GM23338 (cell line): ENCODE data around the gene SLCO4A1. TPM values are rescaled to one million over a fixed set of nuclear protein-coding genes. Genes with fewer than 3 reads are reported as not detected.

ENCODE experiments used
- ATAC-seq: fragments of 200-7000 bp; cut with Tn5 transposase; 3 replicates; pipeline ENCODE4 v1.9.1; 2020
- DNase-seq: peaks from one replicate; pipeline ENCODE4 v3.0.0-alpha.2; 2015; ENCODE audit warnings: low spot score
- H2AFZ ChIP-seq: fragments of 200-600 bp; sonication (generic); 2 replicates; pipeline ENCODE4 v1.8.0; 2016; ENCODE audit warnings: antibody characterized with exemption, mild to moderate bottlenecking, moderate library complexity
- H3F3A ChIP-seq: fragments of 200-600 bp; sonication (generic); replicated peaks from 2 replicates; pipeline ENCODE4 v1.8.0; 2017; ENCODE audit warnings: antibody characterized with exemption, mixed run types, low read depth
- H3K27ac ChIP-seq: fragments of 200-600 bp; sonication (generic); 2 replicates; pipeline ENCODE4 v1.6.1; 2016; ENCODE audit warnings: low read depth
- H3K27me3 ChIP-seq: fragments of 200-600 bp; sonication (generic); 2 replicates; pipeline ENCODE4 v1.8.0; 2016; ENCODE audit warnings: mild to moderate bottlenecking, mixed run types, moderate library complexity; ENCODE audit not compliant: insufficient read depth
- H3K36me3 ChIP-seq: fragments of 200-600 bp; sonication (generic); 2 replicates; pipeline ENCODE4 v1.8.0; 2016; ENCODE audit warnings: mild to moderate bottlenecking; ENCODE audit not compliant: insufficient read depth
- H3K4me1 ChIP-seq: fragments of 200-600 bp; sonication (generic); 2 replicates; pipeline ENCODE4 v1.8.0; 2016; ENCODE audit warnings: mild to moderate bottlenecking, moderate library complexity; ENCODE audit not compliant: insufficient read depth
- H3K4me2 ChIP-seq: fragments of 200-600 bp; sonication (generic); 2 replicates; pipeline ENCODE4 v1.7.1; 2017; ENCODE audit warnings: mixed run types
- H3K4me3 ChIP-seq: fragments of 200-600 bp; sonication (generic); 2 replicates; pipeline ENCODE4 v1.6.1; 2016; ENCODE audit warnings: mixed run types
- H3K79me2 ChIP-seq: fragments of 200-600 bp; sonication (generic); replicated peaks from 2 replicates; pipeline ENCODE4 v1.8.0; 2017; ENCODE audit warnings: mild to moderate bottlenecking; ENCODE audit not compliant: insufficient read depth
- H3K9me2 ChIP-seq: fragments of 200-600 bp; sonication (generic); 2 replicates; pipeline ENCODE4 v1.8.0; 2017; ENCODE audit not compliant: insufficient read depth
- H4K20me1 ChIP-seq: fragments of 200-600 bp; sonication (generic); replicated peaks from 2 replicates; pipeline ENCODE4 v1.8.0; 2017; ENCODE audit warnings: mild to moderate bottlenecking; ENCODE audit not compliant: insufficient read depth
- H3K27ac Mint-ChIP-seq: 2 replicates; pipeline ENCODE4 v1.8.0; 2020; ENCODE audit warnings: inconsistent platforms, mild to moderate bottlenecking, moderate library complexity, mixed read lengths
- H3K27me3 Mint-ChIP-seq: 3 replicates; pipeline ENCODE4 v1.8.0; 2022; ENCODE audit warnings: low read depth, mild to moderate bottlenecking, moderate library complexity, mixed read lengths, inconsistent platforms; ENCODE audit not compliant: insufficient read depth, poor library complexity
- H3K36me3 Mint-ChIP-seq: 3 replicates; pipeline ENCODE4 v1.8.0; 2021; ENCODE audit warnings: low read depth, mild to moderate bottlenecking, inconsistent platforms, moderate library complexity, mixed read lengths
- H3K4me1 Mint-ChIP-seq: 3 replicates; pipeline ENCODE4 v1.8.0; 2020; ENCODE audit warnings: mild to moderate bottlenecking, inconsistent platforms, mixed read lengths
- H3K4me3 Mint-ChIP-seq: 3 replicates; pipeline ENCODE4 v1.8.0; 2021; ENCODE audit warnings: moderate library complexity, mild to moderate bottlenecking, inconsistent platforms, mixed read lengths
- H3K9me3 Mint-ChIP-seq: 3 replicates; pipeline ENCODE4 v1.8.0; 2020; ENCODE audit warnings: moderate library complexity, mild to moderate bottlenecking, inconsistent platforms, mixed read lengths
- EZH2 ChIP-seq: fragments of 200-600 bp; sonication (generic); IDR thresholded peaks from one replicate; pipeline ENCODE4 v1.8.0; 2017; ENCODE audit warnings: antibody characterized with exemption, mild to moderate bottlenecking, low read depth; ENCODE audit not compliant: unreplicated experiment
- EZH2phosphoT487 ChIP-seq: fragments of 200-600 bp; sonication (generic); IDR thresholded peaks from one replicate; pipeline ENCODE4 v1.8.1; 2018; ENCODE audit warnings: antibody characterized with exemption; ENCODE audit not compliant: unreplicated experiment
- JUNB ChIP-seq: IDR thresholded peaks from one replicate; pipeline ENCODE4 v1.6.1; 2016; ENCODE audit warnings: antibody characterized with exemption; ENCODE audit not compliant: unreplicated experiment
- POLR2AphosphoS5 ChIP-seq: IDR thresholded peaks from 2 replicates; pipeline ENCODE4 v1.6.1; 2016; ENCODE audit warnings: antibody characterized with exemption, low read depth
- STAT1 ChIP-seq: IDR thresholded peaks from one replicate; pipeline ENCODE4 v1.6.1; 2016; ENCODE audit warnings: antibody characterized with exemption; ENCODE audit not compliant: unreplicated experiment
- ZNF114 ChIP-seq: fragments of 250-450 bp; sonication (Bioruptor Pico); IDR thresholded peaks from 2 replicates; pipeline ENCODE4 v1.5.0; 2020; ENCODE audit warnings: mild to moderate bottlenecking, moderate library complexity
- ZNF331 ChIP-seq: fragments of 250-450 bp; sonication (Bioruptor Pico); IDR thresholded peaks from 2 replicates; pipeline ENCODE4 v1.5.0; 2020; ENCODE audit warnings: low read depth, mild to moderate bottlenecking, moderate library complexity
- polyA plus RNA-seq: library from polyadenylated mRNA; unstranded; fragments of >200 nt; fragmentation: Nextera tagmentation; extraction: Ambion mirVana; gene quantifications from 2 replicates; pipeline ENCODE4 v1.2.1, GENCODE V29; 2016
- total RNA-seq: library from RNA; depleted of rRNA; stranded (reverse); fragments of >200 nt; shearing (Covaris generic); gene quantifications from 2 replicates; pipeline ENCODE4 v1.2.3, GENCODE V29; 2014
- TF ChIP-seq, protein P1 (sequence below): IDR thresholded peaks from 2 replicates; pipeline ENCODE4 v1.6.1; 2016; ENCODE audit warnings: antibody characterized with exemption
- TF ChIP-seq, protein P2 (sequence below), 2 experiments: fragments of 200-600 bp in 1 of 2; sonication (generic) in 1 of 2; conservative IDR thresholded peaks; 2 replicates each; pipeline versions ENCODE4 v1.5.1 to v1.6.1; 2016 to 2017; ENCODE audit warnings: antibody characterized with exemption in 2 of 2, low read depth in 2 of 2, mild to moderate bottlenecking in 2 of 2, moderate library complexity in 1 of 2
- TF ChIP-seq, protein P3 (sequence below): IDR thresholded peaks from one replicate; pipeline ENCODE4 v1.6.1; 2018; ENCODE audit warnings: antibody characterized with exemption; ENCODE audit not compliant: unreplicated experiment

Gene SLCO4A1
- total and polyA plus RNA-seq, 2 experiments from 2014 or later, result 28.5 to 41.6 TPM

DNA sequence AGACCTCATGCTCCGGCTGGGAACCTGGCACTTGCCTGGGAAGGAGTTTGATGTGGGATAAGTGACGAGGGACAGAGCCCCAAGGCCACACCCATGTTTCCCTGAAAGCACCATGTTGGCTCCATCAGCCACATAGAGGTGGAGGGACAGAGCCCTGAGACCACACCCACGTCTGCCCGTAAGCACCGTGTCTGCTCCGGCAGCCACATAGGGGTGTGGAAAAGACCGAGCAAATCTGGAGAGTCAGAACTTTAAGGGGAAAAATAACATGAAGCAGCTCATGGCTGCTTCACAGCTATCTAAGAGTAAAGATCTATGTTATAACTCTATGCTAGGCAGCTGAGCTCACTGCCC lies 15.3 kb downstream of the SLCO4A1 start:
- no peaks in the 10 kb centered on the region for H3K9me2 ChIP-seq
- no peak overlapping the region for H3K4me3 Mint-ChIP-seq
- no peaks in the 10 kb centered on the region for H3K36me3 ChIP-seq
- H3K9me3 Mint-ChIP-seq, result no peaks in the 10 kb centered on the region
- H3K4me1 Mint-ChIP-seq, result 0 out of 3 replicates have a peak, but pooled peaks cover under 1% of the 10 kb centered on the region
- H3K4me3 ChIP-seq, result no peak overlapping the region
- H3F3A ChIP-seq, result no peaks in the 10 kb centered on the region
- ATAC-seq (no peak), DNase-seq (no peak)
- H4K20me1 ChIP-seq, result peaks cover 11% of the 10 kb centered on the region
- TF ChIP-seq POLR2AphosphoS5 (no peak), JUNB (no peak), ZNF331 (CRISPR knock-in tag) (no peak)
- TF ChIP-seq, protein P1, sequence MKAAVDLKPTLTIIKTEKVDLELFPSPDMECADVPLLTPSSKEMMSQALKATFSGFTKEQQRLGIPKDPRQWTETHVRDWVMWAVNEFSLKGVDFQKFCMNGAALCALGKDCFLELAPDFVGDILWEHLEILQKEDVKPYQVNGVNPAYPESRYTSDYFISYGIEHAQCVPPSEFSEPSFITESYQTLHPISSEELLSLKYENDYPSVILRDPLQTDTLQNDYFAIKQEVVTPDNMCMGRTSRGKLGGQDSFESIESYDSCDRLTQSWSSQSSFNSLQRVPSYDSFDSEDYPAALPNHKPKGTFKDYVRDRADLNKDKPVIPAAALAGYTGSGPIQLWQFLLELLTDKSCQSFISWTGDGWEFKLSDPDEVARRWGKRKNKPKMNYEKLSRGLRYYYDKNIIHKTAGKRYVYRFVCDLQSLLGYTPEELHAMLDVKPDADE, result no peak
- no peak overlapping the region for H3K4me2 ChIP-seq
- no peaks in the 10 kb centered on the region for H3K4me1 ChIP-seq
- no peaks in the 10 kb centered on the region for H3K27me3 ChIP-seq
- H3K27ac Mint-ChIP-seq, result no peak overlapping the region
- no peak overlapping the region for H2AFZ ChIP-seq
- no peaks in the 10 kb centered on the region; the same call in 2 of the 3 replicates for H3K36me3 Mint-ChIP-seq
- H3K79me2 ChIP-seq, result peaks cover 23% of the 10 kb centered on the region
- H3K27me3 Mint-ChIP-seq, result peaks cover 1% of the 10 kb centered on the region
- H3K27ac ChIP-seq, result no peak overlapping the region

DNA sequence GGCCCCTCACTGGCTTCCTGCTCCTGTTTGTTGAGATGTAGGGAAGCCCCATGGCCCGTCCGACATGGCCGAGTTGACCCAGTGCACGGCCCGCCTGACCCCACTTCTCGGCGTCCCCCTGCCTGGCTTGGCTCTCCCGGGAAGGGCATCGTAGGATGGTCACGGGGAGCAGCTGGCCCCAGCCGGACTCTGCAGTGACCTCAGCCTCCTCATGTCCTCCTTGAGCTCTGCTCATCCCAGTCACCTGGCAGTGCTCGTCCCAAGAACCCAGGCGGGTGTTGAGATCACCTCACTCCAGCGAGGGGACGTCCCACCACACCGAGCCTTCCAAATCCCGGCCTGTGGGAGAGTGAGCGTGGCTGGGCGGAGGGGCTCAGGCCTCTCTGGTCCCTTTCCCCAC lies 15.7 kb downstream of the SLCO4A1 start:
- Mint-ChIP-seq H3K4me3 (no peak overlapping the region), H3K36me3 (no peaks in the 10 kb centered on the region; the same call in 2 of the 3 replicates), H3K27ac (no peak overlapping the region), H3K4me1 (peaks cover 2% of the 10 kb centered on the region), H3K27me3 (peaks cover 1% of the 10 kb centered on the region), H3K9me3 (no peaks in the 10 kb centered on the region)
- Histone ChIP-seq H3K79me2 (peaks cover 19% of the 10 kb centered on the region; the same call in 1 of the 2 replicates), H3K4me3 (no peak overlapping the region), H2AFZ (no peak overlapping the region), H3K27ac (no peak overlapping the region), H3K36me3 (no peaks in the 10 kb centered on the region), H3K4me2 (no peak overlapping the region), H3F3A (no peaks in the 10 kb centered on the region), H3K9me2 (no peaks in the 10 kb centered on the region), H3K4me1 (no peaks in the 10 kb centered on the region), H3K27me3 (no peaks in the 10 kb centered on the region), H4K20me1 (peaks cover 7% of the 10 kb centered on the region)
- no peak for TF ChIP-seq STAT1
- TF ChIP-seq, protein P2, sequence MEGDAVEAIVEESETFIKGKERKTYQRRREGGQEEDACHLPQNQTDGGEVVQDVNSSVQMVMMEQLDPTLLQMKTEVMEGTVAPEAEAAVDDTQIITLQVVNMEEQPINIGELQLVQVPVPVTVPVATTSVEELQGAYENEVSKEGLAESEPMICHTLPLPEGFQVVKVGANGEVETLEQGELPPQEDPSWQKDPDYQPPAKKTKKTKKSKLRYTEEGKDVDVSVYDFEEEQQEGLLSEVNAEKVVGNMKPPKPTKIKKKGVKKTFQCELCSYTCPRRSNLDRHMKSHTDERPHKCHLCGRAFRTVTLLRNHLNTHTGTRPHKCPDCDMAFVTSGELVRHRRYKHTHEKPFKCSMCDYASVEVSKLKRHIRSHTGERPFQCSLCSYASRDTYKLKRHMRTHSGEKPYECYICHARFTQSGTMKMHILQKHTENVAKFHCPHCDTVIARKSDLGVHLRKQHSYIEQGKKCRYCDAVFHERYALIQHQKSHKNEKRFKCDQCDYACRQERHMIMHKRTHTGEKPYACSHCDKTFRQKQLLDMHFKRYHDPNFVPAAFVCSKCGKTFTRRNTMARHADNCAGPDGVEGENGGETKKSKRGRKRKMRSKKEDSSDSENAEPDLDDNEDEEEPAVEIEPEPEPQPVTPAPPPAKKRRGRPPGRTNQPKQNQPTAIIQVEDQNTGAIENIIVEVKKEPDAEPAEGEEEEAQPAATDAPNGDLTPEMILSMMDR (conservative IDR thresholded peaks at IDR 0.05; ENCODE audit: low read depth in 2 of 2), result no peak
- ATAC-seq, result no peak
- no peak for DNase-seq

DNA sequence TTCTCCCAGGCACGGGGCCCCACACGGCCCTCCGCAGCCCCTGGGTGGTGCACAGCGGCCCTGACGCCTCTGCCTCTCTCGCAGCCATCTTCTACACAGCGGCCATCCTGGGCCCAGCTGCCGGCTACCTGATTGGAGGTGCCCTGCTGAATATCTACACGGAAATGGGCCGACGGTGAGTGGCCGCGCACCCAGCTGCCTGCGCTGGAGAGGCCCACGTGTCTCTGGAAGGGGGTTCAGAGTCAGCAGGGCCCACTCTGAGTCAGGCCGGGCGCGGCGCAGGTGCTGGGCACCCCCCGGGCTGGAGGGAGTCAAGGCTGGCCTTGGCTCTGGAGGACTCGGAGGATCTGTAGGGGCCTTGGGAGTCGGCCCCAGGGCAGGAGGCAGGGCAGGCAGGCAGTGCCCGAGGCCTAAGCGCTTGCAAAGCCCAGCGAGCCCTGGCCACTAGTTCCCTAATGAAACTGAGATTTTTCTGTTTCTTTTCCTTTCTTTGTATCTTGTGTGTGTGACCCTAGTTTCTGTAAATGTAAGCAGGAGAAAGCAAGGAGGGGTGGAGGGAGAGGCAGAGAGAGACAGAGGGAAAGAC lies 16.4 kb downstream of the SLCO4A1 start:
- H3K36me3 ChIP-seq, result no peaks in the 10 kb centered on the region; the same call in 1 of the 2 replicates
- H3K4me1 Mint-ChIP-seq, result peaks cover 7% of the 10 kb centered on the region
- no peak overlapping the region for H3K4me3 ChIP-seq
- H3K4me2 ChIP-seq, result no peak overlapping the region
- H3F3A ChIP-seq, result no peaks in the 10 kb centered on the region
- no peaks in the 10 kb centered on the region for H3K9me3 Mint-ChIP-seq
- H4K20me1 ChIP-seq, result peaks cover under 1% of the 10 kb centered on the region; the same call in 1 of the 2 replicates
- ATAC-seq (no peak), DNase-seq (no peak)
- H3K27me3 ChIP-seq, result no peaks in the 10 kb centered on the region
- no peak overlapping the region for H3K27ac Mint-ChIP-seq
- H3K27me3 Mint-ChIP-seq, result peaks cover 1% of the 10 kb centered on the region
- no peak overlapping the region for H3K4me3 Mint-ChIP-seq
- H3K4me1 ChIP-seq, result no peaks in the 10 kb centered on the region
- H3K9me2 ChIP-seq, result no peaks in the 10 kb centered on the region
- no peak overlapping the region for H3K27ac ChIP-seq
- H3K79me2 ChIP-seq, result peaks cover 12% of the 10 kb centered on the region; the same call in 1 of the 2 replicates
- no peaks in the 10 kb centered on the region; the same call in 2 of the 3 replicates for H3K36me3 Mint-ChIP-seq
- H2AFZ ChIP-seq, result no peak overlapping the region
- TF ChIP-seq ZNF114 (CRISPR knock-in tag), result no peak
- TF ChIP-seq, protein P3, sequence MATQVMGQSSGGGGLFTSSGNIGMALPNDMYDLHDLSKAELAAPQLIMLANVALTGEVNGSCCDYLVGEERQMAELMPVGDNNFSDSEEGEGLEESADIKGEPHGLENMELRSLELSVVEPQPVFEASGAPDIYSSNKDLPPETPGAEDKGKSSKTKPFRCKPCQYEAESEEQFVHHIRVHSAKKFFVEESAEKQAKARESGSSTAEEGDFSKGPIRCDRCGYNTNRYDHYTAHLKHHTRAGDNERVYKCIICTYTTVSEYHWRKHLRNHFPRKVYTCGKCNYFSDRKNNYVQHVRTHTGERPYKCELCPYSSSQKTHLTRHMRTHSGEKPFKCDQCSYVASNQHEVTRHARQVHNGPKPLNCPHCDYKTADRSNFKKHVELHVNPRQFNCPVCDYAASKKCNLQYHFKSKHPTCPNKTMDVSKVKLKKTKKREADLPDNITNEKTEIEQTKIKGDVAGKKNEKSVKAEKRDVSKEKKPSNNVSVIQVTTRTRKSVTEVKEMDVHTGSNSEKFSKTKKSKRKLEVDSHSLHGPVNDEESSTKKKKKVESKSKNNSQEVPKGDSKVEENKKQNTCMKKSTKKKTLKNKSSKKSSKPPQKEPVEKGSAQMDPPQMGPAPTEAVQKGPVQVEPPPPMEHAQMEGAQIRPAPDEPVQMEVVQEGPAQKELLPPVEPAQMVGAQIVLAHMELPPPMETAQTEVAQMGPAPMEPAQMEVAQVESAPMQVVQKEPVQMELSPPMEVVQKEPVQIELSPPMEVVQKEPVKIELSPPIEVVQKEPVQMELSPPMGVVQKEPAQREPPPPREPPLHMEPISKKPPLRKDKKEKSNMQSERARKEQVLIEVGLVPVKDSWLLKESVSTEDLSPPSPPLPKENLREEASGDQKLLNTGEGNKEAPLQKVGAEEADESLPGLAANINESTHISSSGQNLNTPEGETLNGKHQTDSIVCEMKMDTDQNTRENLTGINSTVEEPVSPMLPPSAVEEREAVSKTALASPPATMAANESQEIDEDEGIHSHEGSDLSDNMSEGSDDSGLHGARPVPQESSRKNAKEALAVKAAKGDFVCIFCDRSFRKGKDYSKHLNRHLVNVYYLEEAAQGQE, result no peak
- TF ChIP-seq EZH2, result no peak
- TF ChIP-seq, protein P1, result no peak
- TF ChIP-seq JUNB, result no peak
- TF ChIP-seq STAT1, result no peak
- TF ChIP-seq EZH2phosphoT487, result no peak
- TF ChIP-seq ZNF331 (CRISPR knock-in tag), result no peak
